ENCODE data around the gene EME1. TPM values are rescaled to one million over a fixed set of nuclear protein-coding genes. Genes with fewer than 3 reads are reported as not detected.

Gene EME1
- total and polyA plus RNA-seq, 10 of the 15 experiments (the other 5 are each of a cell fraction or from before 2014, with no cell fraction given), result 13.8 to 40.5 (median 22.0) TPM

GRCh38 chr17:50397111-50397918, 24.3 kb downstream of the EME1 start, which contains the start of gene LRRC59 (continued):
- TF ChIP-seq ZNF207 (IDR thresholded peaks at IDR 0.05; ENCODE audit: borderline replicate concordance) (peak; percentile 95), EP300 (IDR thresholded peaks at IDR 0.05; ENCODE audit: borderline replicate concordance in 1 of 2, control insufficient read depth in 1 of 2, low read depth in 2 of 2, low read length in 2 of 2) (0 out of 4 replicates have a peak, but pooled peaks of 1 of the 2 experiments have one; percentile 42), KLF5 (IDR thresholded peaks at IDR 0.05; ENCODE audit: partially characterized antibody) (no peak), TCF3 (IDR thresholded peaks at IDR 0.05; ENCODE audit: borderline replicate concordance, insufficient read depth, low read depth, low read length) (peak; percentile 67; the same call in 1 of the 2 replicates), NFXL1 (IDR thresholded peaks at IDR 0.05; ENCODE audit: borderline replicate concordance) (no peak), SREBF2 (IDR thresholded peaks at IDR 0.05; ENCODE audit: low read length) (no peak), NKRF (conservative IDR thresholded peaks at IDR 0.05) (peak; percentile 95), ZBTB33 (IDR thresholded peaks at IDR 0.05) (no peak), RAD51 (IDR thresholded peaks at IDR 0.05) (no peak), POLR2AphosphoS2 (IDR thresholded peaks at IDR 0.05; ENCODE audit: low read depth, low read length) (peak; percentile 69; the same call in 1 of the 2 replicates), EZH2 (IDR thresholded peaks at IDR 0.05; ENCODE audit: borderline replicate concordance, control insufficient read depth, low read depth, low read length) (no peak), PAX5 (IDR thresholded peaks at IDR 0.05; ENCODE audit: borderline replicate concordance, low read depth, low read length) (peak; percentile 92; the same call in 1 of the 2 replicates), USF2 (IDR thresholded peaks at IDR 0.05; ENCODE audit: borderline replicate concordance, low read depth, low read length) (no peak), JUNB (IDR thresholded peaks at IDR 0.05) (no peak), SP1 (IDR thresholded peaks at IDR 0.05; ENCODE audit: low read depth, low read length) (peak; percentile 77), WRNIP1 (IDR thresholded peaks at IDR 0.05; ENCODE audit: borderline replicate concordance, low read depth, low read length) (no peak), MYB (IDR thresholded peaks at IDR 0.05; ENCODE audit: borderline replicate concordance, low read depth, low read length) (no peak), TCF7 (IDR thresholded peaks at IDR 0.05; ENCODE audit: borderline replicate concordance) (no peak), IKZF2 (IDR thresholded peaks at IDR 0.05) (peak in 1 of 2 experiments; percentile 60; a peak in 1 of 4 replicates), IKZF1 (conservative IDR thresholded peaks at IDR 0.05) (peak; percentile 92), CHD2 (IDR thresholded peaks at IDR 0.05; ENCODE audit: borderline replicate concordance, low read depth, low read length) (peak; percentile 54; the same call in 1 of the 2 replicates), POU2F2 (IDR thresholded peaks at IDR 0.05; ENCODE audit: borderline replicate concordance, low read depth, low read length) (peak; percentile 87), IRF5 (IDR thresholded peaks at IDR 0.05; ENCODE audit: borderline replicate concordance) (no peak)

Measured in GM12878 (cell line).